K562 (cell line): ENCODE data around the gene GBX1. TPM values are rescaled to one million over a fixed set of nuclear protein-coding genes. Genes with fewer than 3 reads are reported as not detected.

Experiments used
- ATAC-seq: fragments of 200-7000 bp; cut with Tn5 transposase; 3 replicates; pipeline ENCODE4 v1.9.1; 2020; ENCODE audit warnings: moderate library complexity
- BruUV-seq: library from RNA; stranded (reverse); fragments of 400-500 nt; replicated peaks from 2 replicates; lab custom pipeline; 2021; lab: Mats Ljungman, UMichigan
- CTCF ChIA-PET: fragments of 300-600 bp; formaldehyde crosslinking; extraction: SDS; loops from one replicate; lab custom pipeline; 2021; ENCODE audit warnings: low intra/inter-chr PET ratio; lab: Yijun Ruan, JAX
- POLR2A ChIA-PET: fragments of 300-600, 350-650 bp; sonication (Branson Sonifier 250); formaldehyde crosslinking; extraction: SDS; loops from one replicate; lab custom pipeline; 2021; ENCODE audit warnings: antibody characterized with exemption, inconsistent platforms; lab: Yijun Ruan, JAX
- DNase-seq, 4 experiments: peaks; one replicate each; pipeline versions ENCODE4 v3.0.0 to v3.0.0-alpha.2; 2011 to 2018; ENCODE audit warnings: low spot score in 3 of 4, mixed read lengths in 3 of 4; ENCODE audit errors: extremely low read depth in 1 of 4
- FAIRE-seq: peaks from 2 replicates; lab custom pipeline; 2011; peaks lifted over from hg19 to GRCh38; lab: Jason Lieb, UNC
- H2AFZ ChIP-seq: 2 replicates; pipeline ENCODE4 v1.6.0; 2011; ENCODE audit warnings: low read depth, low read length, control low read depth, inconsistent platforms
- H3K27ac ChIP-seq: fragments of 200-600 bp; 3 replicates; pipeline ENCODE4 v1.8.0; 2011; ENCODE audit warnings: low read depth, mild to moderate bottlenecking, control low read depth, inconsistent platforms, low read length, moderate library complexity, mixed read lengths; ENCODE audit errors: extremely low read depth
- H3K27me3 ChIP-seq, 2 experiments: fragments of 300-600 bp in 1 of 2; 2 replicates in 1 of 2; 3 replicates in 1 of 2; pipeline versions ENCODE4 v1.6.0 to v1.8.0; 2011; ENCODE audit warnings: inconsistent platforms in 2 of 2, low read length in 2 of 2, mild to moderate bottlenecking in 1 of 2, mixed read lengths in 1 of 2, moderate library complexity in 1 of 2; ENCODE audit not compliant: control insufficient read depth in 2 of 2, insufficient read depth in 2 of 2
- H3K36me3 ChIP-seq: fragments of 300-600 bp; 3 replicates; pipeline ENCODE4 v1.8.0; 2011; ENCODE audit warnings: mild to moderate bottlenecking, low read length, inconsistent platforms; ENCODE audit not compliant: control insufficient read depth, insufficient read depth
- H3K4me1 ChIP-seq, 2 experiments: fragments of 200-600 bp in 1 of 2; replicated peaks in 1 of 2; 2 replicates in 1 of 2; 3 replicates in 1 of 2; pipeline versions ENCODE4 v1.5.1 to v1.8.0; 2011; ENCODE audit warnings: inconsistent platforms in 2 of 2, low read length in 2 of 2, mild to moderate bottlenecking in 1 of 2, mixed read lengths in 1 of 2, moderate library complexity in 1 of 2; ENCODE audit not compliant: control insufficient read depth in 2 of 2, insufficient read depth in 2 of 2
- H3K4me2 ChIP-seq: 2 replicates; pipeline ENCODE4 v1.6.1; 2011; ENCODE audit warnings: low read length, control low read depth, inconsistent platforms, mixed read lengths; ENCODE audit not compliant: insufficient read depth
- H3K4me3 ChIP-seq: fragments of 200-600 bp; sonication (generic), shearing (Covaris generic); 2 replicates; pipeline ENCODE4 v1.5.1; 2016; ENCODE audit warnings: control low read depth, inconsistent platforms
- H3K79me2 ChIP-seq: fragments of 200-600 bp; 3 replicates; pipeline ENCODE4 v1.8.0; 2011; ENCODE audit warnings: low read length, inconsistent platforms; ENCODE audit not compliant: control insufficient read depth, insufficient read depth
- H3K9ac ChIP-seq, 2 experiments: 2 replicates each; pipeline versions ENCODE4 v1.6.0 to v1.6.1; 2011; ENCODE audit warnings: low read depth in 2 of 2, low read length in 2 of 2, control low read depth in 1 of 2, inconsistent platforms in 1 of 2, mild to moderate bottlenecking in 1 of 2, mixed read lengths in 1 of 2; ENCODE audit not compliant: insufficient read depth in 1 of 2
- H3K9me1 ChIP-seq: one replicate; pipeline ENCODE4 v1.6.0; 2011; ENCODE audit warnings: inconsistent platforms, mild to moderate bottlenecking, low read length, moderate library complexity; ENCODE audit not compliant: control insufficient read depth, insufficient read depth
- H3K9me3 ChIP-seq: replicated peaks from 2 replicates; pipeline ENCODE4 v1.5.1; 2011; ENCODE audit warnings: low read depth, low read length, inconsistent platforms; ENCODE audit not compliant: control insufficient read depth, insufficient read depth
- H4K20me1 ChIP-seq: replicated peaks from 2 replicates; pipeline ENCODE4 v1.6.1; 2011; ENCODE audit warnings: low read length, inconsistent platforms, mixed read lengths; ENCODE audit not compliant: control insufficient read depth, insufficient read depth
- C11orf30 ChIP-seq: fragments of 450-650 bp; IDR thresholded peaks from 2 replicates; pipeline ENCODE4 v1.6.1; 2016; ENCODE audit warnings: low read depth, mild to moderate bottlenecking
- MAFF ChIP-seq: IDR thresholded peaks from 2 replicates; pipeline ENCODE4 v1.6.1; 2012; ENCODE audit warnings: low read length, improper control_type of control experiment
- POLR2AphosphoS2 ChIP-seq: IDR thresholded peaks from 2 replicates; pipeline ENCODE4 v1.6.1; 2012; ENCODE audit warnings: low read length, improper control_type of control experiment
- POLR2G ChIP-seq: fragments of 200-400 bp; formaldehyde crosslinking; IDR thresholded peaks from 2 replicates; pipeline ENCODE4 v1.6.1; 2017; ENCODE audit warnings: low read depth, mild to moderate bottlenecking, antibody characterized with exemption, low read length, moderate library complexity
- ZNF740 ChIP-seq, 3 experiments: fragments of 200-800 bp in 1 of 3; sonication (Bioruptor generic) in 1 of 3; sonication (generic) in 1 of 3; formaldehyde crosslinking in 1 of 3; IDR thresholded peaks; 2 replicates each; pipeline versions ENCODE4 v1.6.1 to v1.8.0; 2016 to 2022; ENCODE audit warnings: mild to moderate bottlenecking in 2 of 3, missing compliant biosample characterization in 2 of 3, missing genetic modification characterization in 2 of 3, missing genetic modification reagents in 1 of 3
- WGBS: fragments of 100-300 bp; shearing (Covaris generic); methylation state at CpG from one replicate; pipeline ENCODE4 v1.1.6; 2016; ENCODE audit warnings: low coverage, mixed read lengths; ENCODE audit not compliant: insufficient coverage; ENCODE audit errors: missing lambda C conversion rate; 5-methylcytosine and 5-hydroxymethylcytosine counted together
- in situ Hi-C: fragments of 300-500 bp; cut with MboI; formaldehyde crosslinking; loops from 4 replicates; pipeline ENCODE4 v1.15.0; 2018; ENCODE audit warnings: inconsistent platforms, mixed read lengths
- intact Hi-C: fragments of 100-400 bp; cut with micrococcal nuclease; formaldehyde crosslinking; loops from 2 replicates; pipeline ENCODE4 v1.14.2; 2022
- polyA plus RNA-seq, 8 experiments: library from polyadenylated mRNA; depleted of rRNA in 4 of 8; stranded (reverse) in 5 of 8; unstranded in 3 of 8; fragments of >200 nt; fragmentation: Nextera tagmentation in 2 of 8; fragmentation: Illumina TruSeq in 1 of 8; extraction: Ambion mirVana in 2 of 8; extraction: Trizol in 1 of 8; gene quantifications; 2 replicates each; pipeline versions ENCODE4 v1.2.1 to v1.2.3, GENCODE V29; 2011 to 2014; ENCODE audit warnings: inconsistent platforms in 1 of 8, missing spikeins in 1 of 8
- total RNA-seq, 7 experiments: library from RNA; depleted of rRNA in 6 of 7; stranded (reverse); fragments of >200 nt in 6 of 7; fragmentation: Illumina TruSeq in 2 of 7; extraction: Trizol in 2 of 7; gene quantifications; 2 replicates each; pipeline versions ENCODE4 v1.2.1 to v1.2.3, GENCODE V29; 2011 to 2021; ENCODE audit warnings: low replicate concordance in 1 of 7
- TF ChIP-seq, protein P1 (sequence below): sonication (generic); formaldehyde crosslinking; IDR thresholded peaks from 2 replicates; pipeline ENCODE4 v1.8.0; 2022; ENCODE audit warnings: mild to moderate bottlenecking, low read depth, missing genetic modification reagents
- TF ChIP-seq, protein P2 (sequence below): fragments of 450-650 bp; IDR thresholded peaks from 2 replicates; pipeline ENCODE4 v1.6.1; 2016; ENCODE audit warnings: low read depth

Gene GBX1
- total and polyA plus RNA-seq, 9 of the 15 experiments (the other 6 are each of a cell fraction or from before 2014, with no cell fraction given) = not detected

GRCh38 chr7:151211155-151211772, 43.8 kb upstream of the GBX1 start (continued):
- TF ChIP-seq, protein P1, sequence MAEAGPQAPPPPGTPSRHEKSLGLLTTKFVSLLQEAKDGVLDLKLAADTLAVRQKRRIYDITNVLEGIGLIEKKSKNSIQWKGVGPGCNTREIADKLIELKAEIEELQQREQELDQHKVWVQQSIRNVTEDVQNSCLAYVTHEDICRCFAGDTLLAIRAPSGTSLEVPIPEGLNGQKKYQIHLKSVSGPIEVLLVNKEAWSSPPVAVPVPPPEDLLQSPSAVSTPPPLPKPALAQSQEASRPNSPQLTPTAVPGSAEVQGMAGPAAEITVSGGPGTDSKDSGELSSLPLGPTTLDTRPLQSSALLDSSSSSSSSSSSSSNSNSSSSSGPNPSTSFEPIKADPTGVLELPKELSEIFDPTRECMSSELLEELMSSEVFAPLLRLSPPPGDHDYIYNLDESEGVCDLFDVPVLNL (CRISPR knock-in tag) = no peak
- peak; percentile 92 for TF ChIP-seq C11orf30
- peak; percentile 94 for TF ChIP-seq MAFF
- TF ChIP-seq, all 486 proteins: peak for 7

DNA sequence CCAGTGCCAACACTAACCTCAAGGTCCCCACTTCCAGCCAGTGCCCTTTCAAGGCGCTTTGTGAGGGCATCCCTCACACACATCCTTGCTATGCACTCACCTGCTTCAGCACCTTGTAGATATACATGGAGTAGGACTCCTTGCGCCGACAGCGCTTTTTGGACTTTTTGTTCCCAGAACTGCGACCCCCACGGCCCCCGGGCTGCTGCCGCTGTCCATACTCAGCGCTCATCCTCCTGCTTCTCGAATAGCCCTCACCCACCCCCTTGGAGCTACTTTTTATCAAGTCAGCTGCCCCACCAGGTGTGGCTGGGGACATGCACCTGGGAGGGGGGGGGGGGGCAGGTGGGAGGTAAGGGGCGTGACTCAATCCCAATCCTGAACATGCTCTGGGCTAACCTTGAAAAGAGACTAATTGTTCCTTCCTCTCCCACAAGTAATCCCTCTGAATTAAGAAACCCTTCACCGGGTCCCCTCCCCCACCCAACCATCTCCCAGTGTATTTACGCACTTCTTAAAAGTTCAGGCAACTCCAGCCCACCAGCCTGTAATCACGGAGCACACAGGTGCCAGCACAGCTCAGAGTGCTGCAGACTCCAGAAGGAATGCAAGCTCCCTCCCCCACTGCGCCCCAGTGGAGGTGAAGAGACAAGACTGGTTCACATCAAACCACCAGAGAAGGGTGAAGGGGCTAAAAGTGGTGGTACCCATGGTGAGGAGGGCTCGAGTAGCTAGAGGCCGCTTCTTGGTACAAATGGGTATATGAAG, 42.8 kb upstream of the GBX1 start, which contains the start of gene H2BK1:
H2BK1 (minus strand) TSS at position 402 of the 768 bp plus-strand sequence; CDS start at position 232, 170 bp downstream.
- no peak for ATAC-seq
- Histone ChIP-seq H3K4me3 (no peak within 1 kb of the TSS), H2AFZ (no peak within 1 kb of the TSS), H3K9ac (no peak within 1 kb of the TSS), H4K20me1 (peaks cover 37% of the 10 kb centered on the region), H3K36me3 (peaks cover 34% of the 10 kb centered on the region), H3K4me2 (no peak within 1 kb of the TSS), H3K9me3 (no peaks in the 10 kb centered on the region), H3K27me3 (peaks cover 7 to 9% of the 10 kb centered on the region in 2 experiments; a peak in 4 of 5 replicates), H3K79me2 (no peaks in the 10 kb centered on the region), H3K9me1 (no peaks in the 10 kb centered on the region), H3K27ac (no peak within 1 kb of the TSS), H3K4me1 (peaks cover 10 to 15% of the 10 kb centered on the region in 2 experiments)
- CTCF ChIA-PET = no interaction called here
- POLR2A ChIA-PET = interaction anchor here (0.6 to 3.9 kb wide), 7 partner anchors 10 to 65 kb away, joined by 3 to 12 read pairs (median 6); partner anchors contain the start of genes ABCF2 and CHPF2
- no TSS peak for BruUV-seq
- in situ Hi-C loops = no loop called here
- no peak for DNase-seq
- intact Hi-C loops = no loop called here
- no peak for FAIRE-seq
- 77% methylated on average over 17 of the region's 17 CpGs for WGBS
- TF ChIP-seq POLR2AphosphoS2 = peak; percentile 30; the same call in 1 of the 2 replicates
- TF ChIP-seq, protein P2, sequence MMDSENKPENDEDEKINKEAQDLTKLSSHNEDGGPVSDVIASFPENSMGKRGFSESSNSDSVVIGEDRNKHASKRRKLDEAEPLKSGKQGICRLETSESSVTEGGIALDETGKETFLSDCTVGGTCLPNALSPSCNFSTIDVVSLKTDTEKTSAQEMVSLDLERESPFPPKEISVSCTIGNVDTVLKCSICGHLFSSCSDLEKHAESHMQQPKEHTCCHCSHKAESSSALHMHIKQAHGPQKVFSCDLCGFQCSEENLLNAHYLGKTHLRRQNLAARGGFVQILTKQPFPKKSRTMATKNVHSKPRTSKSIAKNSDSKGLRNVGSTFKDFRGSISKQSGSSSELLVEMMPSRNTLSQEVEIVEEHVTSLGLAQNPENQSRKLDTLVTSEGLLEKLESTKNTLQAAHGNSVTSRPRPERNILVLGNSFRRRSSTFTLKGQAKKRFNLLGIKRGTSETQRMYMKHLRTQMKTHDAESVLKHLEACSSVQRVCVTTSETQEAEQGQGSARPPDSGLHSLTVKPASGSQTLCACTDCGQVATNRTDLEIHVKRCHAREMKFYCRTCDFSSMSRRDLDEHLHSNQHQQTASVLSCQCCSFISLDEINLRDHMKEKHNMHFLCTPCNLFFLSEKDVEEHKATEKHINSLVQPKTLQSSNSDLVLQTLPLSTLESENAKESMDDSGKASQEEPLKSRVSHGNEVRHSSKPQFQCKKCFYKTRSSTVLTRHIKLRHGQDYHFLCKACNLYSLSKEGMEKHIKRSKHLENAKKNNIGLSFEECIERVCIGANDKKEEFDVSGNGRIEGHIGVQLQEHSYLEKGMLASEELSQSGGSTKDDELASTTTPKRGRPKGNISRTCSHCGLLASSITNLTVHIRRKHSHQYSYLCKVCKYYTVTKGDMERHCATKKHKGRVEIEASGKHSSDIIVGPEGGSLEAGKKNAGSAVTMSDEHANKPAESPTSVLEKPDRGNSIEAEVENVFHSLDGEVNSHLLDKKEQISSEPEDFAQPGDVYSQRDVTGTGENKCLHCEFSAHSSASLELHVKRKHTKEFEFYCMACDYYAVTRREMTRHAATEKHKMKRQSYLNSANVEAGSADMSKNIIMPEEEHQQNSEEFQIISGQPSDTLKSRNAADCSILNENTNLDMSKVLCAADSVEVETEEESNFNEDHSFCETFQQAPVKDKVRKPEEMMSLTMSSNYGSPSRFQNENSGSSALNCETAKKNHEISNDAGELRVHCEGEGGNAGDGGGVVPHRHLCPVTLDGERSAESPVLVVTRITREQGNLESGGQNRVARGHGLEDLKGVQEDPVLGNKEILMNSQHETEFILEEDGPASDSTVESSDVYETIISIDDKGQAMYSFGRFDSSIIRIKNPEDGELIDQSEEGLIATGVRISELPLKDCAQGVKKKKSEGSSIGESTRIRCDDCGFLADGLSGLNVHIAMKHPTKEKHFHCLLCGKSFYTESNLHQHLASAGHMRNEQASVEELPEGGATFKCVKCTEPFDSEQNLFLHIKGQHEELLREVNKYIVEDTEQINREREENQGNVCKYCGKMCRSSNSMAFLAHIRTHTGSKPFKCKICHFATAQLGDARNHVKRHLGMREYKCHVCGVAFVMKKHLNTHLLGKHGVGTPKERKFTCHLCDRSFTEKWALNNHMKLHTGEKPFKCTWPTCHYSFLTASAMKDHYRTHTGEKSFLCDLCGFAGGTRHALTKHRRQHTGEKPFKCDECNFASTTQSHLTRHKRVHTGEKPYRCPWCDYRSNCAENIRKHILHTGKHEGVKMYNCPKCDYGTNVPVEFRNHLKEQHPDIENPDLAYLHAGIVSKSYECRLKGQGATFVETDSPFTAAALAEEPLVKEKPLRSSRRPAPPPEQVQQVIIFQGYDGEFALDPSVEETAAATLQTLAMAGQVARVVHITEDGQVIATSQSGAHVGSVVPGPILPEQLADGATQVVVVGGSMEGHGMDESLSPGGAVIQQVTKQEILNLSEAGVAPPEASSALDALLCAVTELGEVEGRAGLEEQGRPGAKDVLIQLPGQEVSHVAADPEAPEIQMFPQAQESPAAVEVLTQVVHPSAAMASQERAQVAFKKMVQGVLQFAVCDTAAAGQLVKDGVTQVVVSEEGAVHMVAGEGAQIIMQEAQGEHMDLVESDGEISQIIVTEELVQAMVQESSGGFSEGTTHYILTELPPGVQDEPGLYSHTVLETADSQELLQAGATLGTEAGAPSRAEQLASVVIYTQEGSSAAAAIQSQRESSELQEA = no peak
- TF ChIP-seq POLR2G = 0 out of 2 replicates have a peak, but pooled peaks have one; percentile 33
- TF ChIP-seq ZNF740 (CRISPR knock-in tag; IDR thresholded peaks at IDR 0.05) = no peak
- 0 out of 4 replicates have a peak, but pooled peaks of 1 of the 2 experiments have one; percentile 31 for TF ChIP-seq ZNF740 (tag; IDR thresholded peaks at IDR 0.05)
